Tibial nerve (tissue), 4 donors: ENCODE measurements around the gene PLXDC2.

Source experiments
- EP300 ChIP-seq, 2 donors: sonication (generic); formaldehyde crosslinking; IDR thresholded peaks; one replicate each; pipeline ENCODE4 v1.6.1; 2017; ENCODE audit warnings: antibody characterized with exemption in 2 of 2, mild to moderate bottlenecking in 1 of 2
- POLR2A ChIP-seq, 2 donors: fragments of 450-650 bp; IDR thresholded peaks; one replicate each; pipeline ENCODE4 v1.6.1; 2017; ENCODE audit warnings: antibody characterized with exemption in 2 of 2, mild to moderate bottlenecking in 2 of 2, moderate library complexity in 2 of 2
- TF ChIP-seq, protein P1 (sequence below), 5 experiments: fragments of 200-600 bp in 3 of 5; fragments of 450-650 bp in 2 of 5; sonication (generic) in 3 of 5; IDR thresholded peaks; one replicate each; pipeline ENCODE4 v1.5.1; 2016 to 2019; ENCODE audit warnings: antibody characterized with exemption in 5 of 5, mild to moderate bottlenecking in 3 of 5, moderate library complexity in 2 of 5

DNA sequence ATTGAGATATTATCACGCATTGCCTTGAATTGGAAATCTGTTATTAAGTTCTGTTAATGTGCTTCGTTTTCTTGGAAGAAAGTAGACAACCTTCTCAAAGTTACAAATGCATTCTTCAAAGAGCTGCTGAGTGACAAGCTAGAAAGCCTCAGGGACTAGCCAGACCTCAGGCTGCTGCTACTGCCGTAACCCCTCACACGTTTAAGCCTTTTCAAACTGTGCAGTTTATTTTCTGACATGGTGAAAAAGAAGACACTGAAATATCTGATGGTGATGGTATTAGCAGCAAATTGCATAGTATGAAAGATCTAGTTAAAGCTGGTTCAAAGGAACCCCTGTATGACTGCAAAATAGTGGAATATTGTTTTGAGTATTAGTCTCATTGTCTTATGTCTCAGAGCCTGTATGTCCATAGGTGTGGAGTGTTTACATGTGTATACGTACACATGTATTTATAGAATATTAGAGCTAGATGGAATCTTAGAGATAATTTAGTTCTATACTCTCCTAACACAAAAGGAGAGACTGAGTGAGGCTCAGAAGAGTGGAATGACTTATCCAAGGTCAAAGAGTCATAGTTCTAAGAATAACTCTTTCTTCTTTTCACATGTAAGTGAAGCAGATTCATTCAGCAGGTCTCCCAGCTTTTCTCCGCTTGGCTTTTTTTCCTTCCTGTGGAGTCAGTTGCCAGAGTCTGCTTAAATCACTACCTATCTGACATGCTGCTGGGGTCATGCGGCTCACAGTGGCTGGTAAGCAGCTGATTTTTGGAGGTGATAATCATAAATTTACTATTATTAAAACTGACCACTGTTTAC is 431.9 kb downstream of the PLXDC2 start:
- TF ChIP-seq, protein P1, sequence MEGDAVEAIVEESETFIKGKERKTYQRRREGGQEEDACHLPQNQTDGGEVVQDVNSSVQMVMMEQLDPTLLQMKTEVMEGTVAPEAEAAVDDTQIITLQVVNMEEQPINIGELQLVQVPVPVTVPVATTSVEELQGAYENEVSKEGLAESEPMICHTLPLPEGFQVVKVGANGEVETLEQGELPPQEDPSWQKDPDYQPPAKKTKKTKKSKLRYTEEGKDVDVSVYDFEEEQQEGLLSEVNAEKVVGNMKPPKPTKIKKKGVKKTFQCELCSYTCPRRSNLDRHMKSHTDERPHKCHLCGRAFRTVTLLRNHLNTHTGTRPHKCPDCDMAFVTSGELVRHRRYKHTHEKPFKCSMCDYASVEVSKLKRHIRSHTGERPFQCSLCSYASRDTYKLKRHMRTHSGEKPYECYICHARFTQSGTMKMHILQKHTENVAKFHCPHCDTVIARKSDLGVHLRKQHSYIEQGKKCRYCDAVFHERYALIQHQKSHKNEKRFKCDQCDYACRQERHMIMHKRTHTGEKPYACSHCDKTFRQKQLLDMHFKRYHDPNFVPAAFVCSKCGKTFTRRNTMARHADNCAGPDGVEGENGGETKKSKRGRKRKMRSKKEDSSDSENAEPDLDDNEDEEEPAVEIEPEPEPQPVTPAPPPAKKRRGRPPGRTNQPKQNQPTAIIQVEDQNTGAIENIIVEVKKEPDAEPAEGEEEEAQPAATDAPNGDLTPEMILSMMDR (IDR thresholded peaks at IDR 0.05), result no peak
- no peak for TF ChIP-seq POLR2A (IDR thresholded peaks at IDR 0.05)
- TF ChIP-seq EP300 (IDR thresholded peaks at IDR 0.05), result no peak
